ENCODE measurements around the gene ZNF611.
A peak's percentile ranks its signal among the peaks of the same experiment; 100 is the strongest.
"Not testable (repeated sequence)": the region's sequence is repeated elsewhere in the genome, so short reads cannot be mapped to it uniquely, and the experiment has no call there.

Gene ZNF611

GRCh38 chr19:52689843-52690368 is 44.9 kb downstream of the ZNF611 start:
- Histone ChIP-seq H3K9ac (ENCODE audit: low read length) (peak overlapping the region; percentile 38; the same call in 1 of the 2 replicates), H3K4me1 (ENCODE audit: low read length) (no peaks in the 10 kb centered on the region), H3K9me3 (replicated peaks; ENCODE audit: insufficient read depth, low read length) (no peaks in the 10 kb centered on the region), H3F3A (ENCODE audit: insufficient read depth, low read length) (no peaks in the 10 kb centered on the region), H2AFZ (ENCODE audit: low read length) (peak overlapping the region; percentile 70), H4K20me1 (ENCODE audit: insufficient read depth, low read length) (no peaks in the 10 kb centered on the region), H3K36me3 (replicated peaks; ENCODE audit: insufficient read depth, low read length) (no peaks in the 10 kb centered on the region), H3K4me3 (ENCODE audit: low read length) (peak overlapping the region; percentile 62), H3K79me2 (ENCODE audit: low read length) (no peaks in the 10 kb centered on the region), H3K27me3 (replicated peaks; ENCODE audit: insufficient read depth, low read length) (no peaks in the 10 kb centered on the region), H3K27ac (ENCODE audit: low read length) (no peak overlapping the region), H3K4me2 (ENCODE audit: low read depth, low read length) (peak overlapping the region; percentile 59; the same call in 1 of the 2 replicates), H3K9me2 (replicated peaks; ENCODE audit: insufficient read depth, low read length) (no peaks in the 10 kb centered on the region)
- no peak for TF ChIP-seq CTCF (IDR thresholded peaks at IDR 0.05; ENCODE audit: low read length)
- no peak for TF ChIP-seq EZH2 (optimal IDR thresholded peaks at IDR 0.05; ENCODE audit: low read depth, low read length)
- no peak for TF ChIP-seq EZH2phosphoT487 (IDR thresholded peaks at IDR 0.05; ENCODE audit: low read length)
- DNase-seq = no peak

GRCh38 chr19:52688925-52689796 is 45.7 kb downstream of the ZNF611 start:
- H3K9ac ChIP-seq (ENCODE audit: low read length); H3K79me2 ChIP-seq (ENCODE audit: low read length); H3K36me3 ChIP-seq (replicated peaks; ENCODE audit: insufficient read depth, low read length); H3K9me3 ChIP-seq (replicated peaks; ENCODE audit: insufficient read depth, low read length); H3K4me1 ChIP-seq (ENCODE audit: low read length); H2AFZ ChIP-seq (ENCODE audit: low read length); H3K27ac ChIP-seq (ENCODE audit: low read length); DNase-seq; H3K4me3 ChIP-seq (ENCODE audit: low read length); H3F3A ChIP-seq (ENCODE audit: insufficient read depth, low read length); H3K9me2 ChIP-seq (replicated peaks; ENCODE audit: insufficient read depth, low read length); H3K27me3 ChIP-seq (replicated peaks; ENCODE audit: insufficient read depth, low read length); H4K20me1 ChIP-seq (ENCODE audit: insufficient read depth, low read length): not testable (repeated sequence)
- peak overlapping the region; percentile 59; the same call in 1 of the 2 replicates for H3K4me2 ChIP-seq (ENCODE audit: low read depth, low read length)

- H2AFZ ChIP-seq (ENCODE audit: low read length) = no peak overlapping the region
- no peak overlapping the region for H3K4me3 ChIP-seq (ENCODE audit: low read length)
- H3K9ac ChIP-seq (ENCODE audit: low read length) = no peak overlapping the region
- no peaks in the 10 kb centered on the region for H3F3A ChIP-seq (ENCODE audit: insufficient read depth, low read length)
- no peaks in the 10 kb centered on the region for H4K20me1 ChIP-seq (ENCODE audit: insufficient read depth, low read length)
- H3K4me2 ChIP-seq (ENCODE audit: low read depth, low read length) = no peak overlapping the region
- no peak overlapping the region for H3K27ac ChIP-seq (ENCODE audit: low read length)
- H3K4me1 ChIP-seq (ENCODE audit: low read length) = no peaks in the 10 kb centered on the region
- H3K27me3 ChIP-seq (replicated peaks; ENCODE audit: insufficient read depth, low read length) = no peaks in the 10 kb centered on the region
- no peaks in the 10 kb centered on the region for H3K36me3 ChIP-seq (replicated peaks; ENCODE audit: insufficient read depth, low read length)
- no peak for TF ChIP-seq CTCF (IDR thresholded peaks at IDR 0.05; ENCODE audit: low read length)
- no peak for TF ChIP-seq EZH2 (optimal IDR thresholded peaks at IDR 0.05; ENCODE audit: low read depth, low read length)
- no peak for TF ChIP-seq EZH2phosphoT487 (IDR thresholded peaks at IDR 0.05; ENCODE audit: low read length)
- no peaks in the 10 kb centered on the region for H3K79me2 ChIP-seq (ENCODE audit: low read length)
- H3K9me3 ChIP-seq (replicated peaks; ENCODE audit: insufficient read depth, low read length) = no peaks in the 10 kb centered on the region
- no peak for DNase-seq
- H3K9me2 ChIP-seq (replicated peaks; ENCODE audit: insufficient read depth, low read length) = no peaks in the 10 kb centered on the region
These were observed 46.5 kb downstream of the ZNF611 start for GRCh38 chr19:52688335-52688734.

- Histone ChIP-seq H3K4me2 (ENCODE audit: low read depth, low read length) (no peak overlapping the region), H3K9me3 (replicated peaks; ENCODE audit: insufficient read depth, low read length) (no peaks in the 10 kb centered on the region), H3K9ac (ENCODE audit: low read length) (no peak overlapping the region), H3K27me3 (replicated peaks; ENCODE audit: insufficient read depth, low read length) (no peaks in the 10 kb centered on the region), H3K36me3 (replicated peaks; ENCODE audit: insufficient read depth, low read length) (no peaks in the 10 kb centered on the region), H3K4me3 (ENCODE audit: low read length) (no peak overlapping the region), H3K27ac (ENCODE audit: low read length) (no peak overlapping the region), H3F3A (ENCODE audit: insufficient read depth, low read length) (no peaks in the 10 kb centered on the region), H2AFZ (ENCODE audit: low read length) (no peak overlapping the region), H3K79me2 (ENCODE audit: low read length) (no peaks in the 10 kb centered on the region), H4K20me1 (ENCODE audit: insufficient read depth, low read length) (no peaks in the 10 kb centered on the region), H3K4me1 (ENCODE audit: low read length) (no peaks in the 10 kb centered on the region), H3K9me2 (replicated peaks; ENCODE audit: insufficient read depth, low read length) (no peaks in the 10 kb centered on the region)
- DNase-seq = no peak
- no peak for TF ChIP-seq CTCF (IDR thresholded peaks at IDR 0.05; ENCODE audit: low read length)
- TF ChIP-seq EZH2phosphoT487 (IDR thresholded peaks at IDR 0.05; ENCODE audit: low read length) = no peak
- no peak for TF ChIP-seq EZH2 (optimal IDR thresholded peaks at IDR 0.05; ENCODE audit: low read depth, low read length)
These were observed 47.2 kb downstream of the ZNF611 start for GRCh38 chr19:52687684-52688083.
